Gastroesophageal sphincter (tissue), 4 donors: ENCODE results near the gene PRRG1. TPM values are rescaled to one million over a fixed set of nuclear protein-coding genes. Genes with fewer than 3 reads are reported as not detected.

Source experiments
- ATAC-seq: fragments of 150-250 bp; one replicate; pipeline ENCODE4 v1.9.1; 2016; ENCODE audit warnings: mild to moderate bottlenecking, moderate library complexity
- H3K27ac ChIP-seq, 4 donors: fragments of 200-600 bp; sonication (generic) in 3 of 4; 1 replicate in 3 of 4; 2 replicates in 1 of 4; pipeline ENCODE4 v1.5.1; 2016 to 2019
- H3K27me3 ChIP-seq: fragments of 200-600 bp; sonication (generic); one replicate; pipeline ENCODE4 v1.5.1; 2019
- H3K36me3 ChIP-seq, 2 donors: fragments of 200-600 bp; sonication (generic); one replicate each; pipeline ENCODE4 v1.5.1; 2019; ENCODE audit warnings: control low read depth in 1 of 2
- H3K4me1 ChIP-seq, 3 donors: fragments of 200-600 bp; sonication (generic); 1 replicate in 2 of 3; 2 replicates in 1 of 3; pipeline ENCODE4 v1.5.1; 2016 to 2019; ENCODE audit warnings: control low read depth in 2 of 3
- H3K4me3 ChIP-seq, 2 donors: fragments of 200-600 bp; sonication (generic); one replicate each; pipeline ENCODE4 v1.5.1; 2019; ENCODE audit warnings: mild to moderate bottlenecking in 1 of 2, moderate library complexity in 1 of 2
- H3K9me3 ChIP-seq, 3 donors: fragments of 200-600 bp; sonication (generic); one replicate each; pipeline ENCODE4 v1.5.1; 2017 to 2019; ENCODE audit warnings: control low read depth in 2 of 3
- CTCF ChIP-seq, 4 experiments: fragments of 200-600 bp in 2 of 4; fragments of 450-650 bp in 2 of 4; sonication (generic) in 1 of 4; IDR thresholded peaks; one replicate each; pipeline ENCODE4 v1.5.1; 2017 to 2019; ENCODE audit warnings: antibody characterized with exemption in 4 of 4, mild to moderate bottlenecking in 2 of 4, moderate library complexity in 2 of 4
- EP300 ChIP-seq: sonication (generic); formaldehyde crosslinking; IDR thresholded peaks from one replicate; pipeline ENCODE4 v1.6.1; 2017; ENCODE audit warnings: antibody characterized with exemption, mild to moderate bottlenecking
- POLR2A ChIP-seq, 2 donors: fragments of 450-650 bp; IDR thresholded peaks; one replicate each; pipeline ENCODE4 v1.6.1; 2017; ENCODE audit warnings: antibody characterized with exemption in 2 of 2, mild to moderate bottlenecking in 2 of 2, moderate library complexity in 1 of 2
- POLR2AphosphoS5 ChIP-seq: sonication (generic); formaldehyde crosslinking; IDR thresholded peaks from one replicate; pipeline ENCODE4 v1.6.1; 2017; ENCODE audit warnings: antibody characterized with exemption
- WGBS, 2 donors: methylation state at CpG; one replicate each; pipeline ENCODE4 v1.1.5; 2018; ENCODE audit warnings: low coverage in 1 of 2; 5-methylcytosine and 5-hydroxymethylcytosine counted together
- total RNA-seq, 4 donors: library from RNA; depleted of rRNA; stranded (reverse); fragments of >200 nt; gene quantifications; one replicate each; pipeline ENCODE4 v1.1.0, GENCODE V29; 2016

Gene PRRG1
- total RNA-seq, 4 donors from 2014 or later, result 5.3 to 13.9 (median 7.0) TPM

DNA sequence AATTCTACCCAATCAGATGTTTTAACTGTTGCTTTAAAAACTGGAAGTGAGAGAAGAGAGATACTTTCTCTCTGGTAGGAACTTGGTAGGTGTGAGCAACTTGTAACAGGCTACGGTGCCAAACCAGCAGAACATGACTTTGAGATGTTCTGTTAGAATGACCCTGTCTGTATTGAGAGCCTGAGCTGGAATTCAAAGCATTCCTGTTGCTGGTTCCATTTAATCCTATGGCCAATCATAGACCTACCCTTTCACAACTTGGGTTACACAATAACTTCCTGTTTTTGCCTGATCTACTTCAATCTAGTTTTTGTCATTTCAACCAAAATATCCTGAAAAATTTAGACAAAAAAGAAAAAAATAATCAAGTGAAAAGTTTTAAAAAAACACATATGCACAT is 1.7 kb upstream of the PRRG1 start:
- ATAC-seq, result no peak
- peaks cover 0 to 10% (median 0%) of the 10 kb centered on the region in 3 donors for H3K4me1 ChIP-seq
- H3K27me3 ChIP-seq, result no peaks in the 10 kb centered on the region
- no peaks in the 10 kb centered on the region for H3K36me3 ChIP-seq
- TF ChIP-seq EP300, result no peak
- TF ChIP-seq POLR2AphosphoS5, result no peak
- no peak for TF ChIP-seq CTCF (IDR thresholded peaks at IDR 0.05)
- no peak for TF ChIP-seq POLR2A (IDR thresholded peaks at IDR 0.05)
- H3K9me3 ChIP-seq, result no peaks in the 10 kb centered on the region
- H3K27ac ChIP-seq, result no peak overlapping the region
- no peak overlapping the region for H3K4me3 ChIP-seq
- 60 to 64% methylated on average over 1 of the region's 1 CpG for WGBS, 2 donors

GRCh38 chrX:37348231-37348970 is 763 bp upstream of the PRRG1 start:
- no peaks in the 10 kb centered on the region for H3K36me3 ChIP-seq
- peak overlapping the region; percentile 53 to 66 for H3K4me3 ChIP-seq
- H3K27me3 ChIP-seq, result no peaks in the 10 kb centered on the region
- peak overlapping the region in 3 of 4 donors; percentile 65 to 82 (median 77) for H3K27ac ChIP-seq
- TF ChIP-seq POLR2A (IDR thresholded peaks at IDR 0.05) (no peak), CTCF (IDR thresholded peaks at IDR 0.05) (no peak), EP300 (no peak), POLR2AphosphoS5 (no peak)
- H3K9me3 ChIP-seq, result no peaks in the 10 kb centered on the region
- peaks cover 0 to 10% (median 0%) of the 10 kb centered on the region in 3 donors for H3K4me1 ChIP-seq
- no peak for ATAC-seq
- 43% methylated on average over 5 to 6 of the region's 11 CpGs for WGBS, 2 donors

DNA sequence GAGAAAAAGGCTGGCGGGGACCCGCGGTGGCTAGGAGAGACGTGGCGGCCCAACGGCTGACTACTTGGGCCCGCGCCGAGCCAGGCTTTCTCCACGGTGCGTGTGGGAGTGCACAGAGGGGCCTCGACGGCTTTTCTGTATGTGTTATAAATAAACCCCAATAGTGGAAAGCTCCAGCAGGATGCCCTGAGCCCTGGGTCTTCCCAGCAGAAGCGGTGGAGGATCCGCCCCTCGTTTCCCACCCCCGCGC is 268 bp upstream of the PRRG1 start:
- Histone ChIP-seq H3K27ac (peak overlapping the region in 3 of 4 donors; percentile 65 to 82 (median 77)), H3K4me3 (peak overlapping the region; percentile 53 to 66), H3K9me3 (no peaks in the 10 kb centered on the region), H3K36me3 (no peaks in the 10 kb centered on the region), H3K27me3 (no peaks in the 10 kb centered on the region), H3K4me1 (peaks cover 0 to 10% (median 0%) of the 10 kb centered on the region in 3 donors)
- TF ChIP-seq CTCF (IDR thresholded peaks at IDR 0.05), result no peak
- no peak for TF ChIP-seq EP300
- TF ChIP-seq POLR2A (IDR thresholded peaks at IDR 0.05), result no peak
- TF ChIP-seq POLR2AphosphoS5, result no peak
- WGBS, 2 donors, result 0% methylated on average over 12 of the region's 18 CpGs; no CpG with 5 or more reads in 1 of the 2 donors
- no peak for ATAC-seq

DNA sequence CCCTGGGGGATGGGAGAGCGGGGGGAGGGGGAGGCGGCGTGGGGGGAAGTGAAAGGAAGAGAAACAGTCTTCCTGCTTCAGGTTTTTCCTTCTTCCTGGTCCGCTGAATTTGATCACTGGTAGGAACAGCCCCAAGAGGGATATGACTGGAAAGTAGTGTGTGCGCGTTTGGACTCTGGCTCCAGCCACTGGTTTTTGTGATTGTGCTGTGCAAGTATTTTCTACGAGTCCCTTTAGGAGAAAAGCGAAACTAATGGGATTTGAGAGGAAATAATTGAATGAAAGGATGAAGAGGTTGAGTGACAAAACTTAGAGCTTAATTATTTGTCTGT is 836 bp downstream of the PRRG1 start:
- WGBS, 2 donors, result 0 to 15% methylated on average over 1 to 3 of the region's 8 CpGs
- Histone ChIP-seq H3K27me3 (no peaks in the 10 kb centered on the region), H3K36me3 (no peaks in the 10 kb centered on the region), H3K9me3 (no peaks in the 10 kb centered on the region), H3K4me1 (peaks cover 0 to 10% (median 0%) of the 10 kb centered on the region in 3 donors), H3K4me3 (peak overlapping the region; percentile 53 to 66), H3K27ac (peak overlapping the region in 3 of 4 donors; percentile 77 to 82 (median 81))
- TF ChIP-seq POLR2AphosphoS5 (no peak), EP300 (no peak), POLR2A (IDR thresholded peaks at IDR 0.05) (no peak), CTCF (IDR thresholded peaks at IDR 0.05) (no peak)
- peak; percentile 2 for ATAC-seq

DNA sequence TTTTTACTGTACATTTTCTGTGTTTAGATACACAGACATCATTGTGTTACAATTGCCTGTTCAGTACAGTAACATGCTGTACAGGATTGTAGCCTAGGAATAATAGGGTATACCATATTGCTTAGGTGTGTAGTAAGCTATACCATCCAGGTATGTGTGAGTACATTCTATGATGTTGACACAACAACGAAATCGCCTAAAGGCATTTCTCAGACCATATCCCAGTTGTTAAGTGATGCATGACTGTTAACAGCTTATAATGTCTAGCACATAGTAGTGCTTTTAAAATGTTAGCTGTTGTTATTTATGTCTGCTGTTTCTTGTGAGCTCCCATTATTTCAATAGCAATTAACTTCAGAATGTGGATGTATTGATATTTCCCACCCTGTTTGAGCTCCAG is 4.5 kb downstream of the PRRG1 start:
- Histone ChIP-seq H3K27ac (no peak overlapping the region), H3K36me3 (no peaks in the 10 kb centered on the region), H3K4me1 (peaks cover 0 to 10% (median 0%) of the 10 kb centered on the region in 3 donors), H3K9me3 (no peaks in the 10 kb centered on the region), H3K4me3 (no peak overlapping the region), H3K27me3 (no peaks in the 10 kb centered on the region)
- 71 to 94% methylated on average over 2 of the region's 2 CpGs for WGBS, 2 donors
- no peak for ATAC-seq
- TF ChIP-seq POLR2A (IDR thresholded peaks at IDR 0.05) (no peak), EP300 (no peak), POLR2AphosphoS5 (no peak), CTCF (IDR thresholded peaks at IDR 0.05) (no peak)
